DMS153 treated with DMSO at 0.1 percent for 48 hours (cell line): ENCODE results near the gene CCDC18.
A peak's percentile ranks its signal among the peaks of the same experiment; 100 is the strongest.
"Not testable (repeated sequence)": the region's sequence is repeated elsewhere in the genome, so short reads cannot be mapped to it uniquely, and the experiment has no call there.

Source experiments
- DNase-seq: peaks from one replicate; lab custom pipeline; 2025; ENCODE audit not compliant: unreplicated experiment; lab: John Stamatoyannopoulos, UW

The CCDC18 gene

DNA sequence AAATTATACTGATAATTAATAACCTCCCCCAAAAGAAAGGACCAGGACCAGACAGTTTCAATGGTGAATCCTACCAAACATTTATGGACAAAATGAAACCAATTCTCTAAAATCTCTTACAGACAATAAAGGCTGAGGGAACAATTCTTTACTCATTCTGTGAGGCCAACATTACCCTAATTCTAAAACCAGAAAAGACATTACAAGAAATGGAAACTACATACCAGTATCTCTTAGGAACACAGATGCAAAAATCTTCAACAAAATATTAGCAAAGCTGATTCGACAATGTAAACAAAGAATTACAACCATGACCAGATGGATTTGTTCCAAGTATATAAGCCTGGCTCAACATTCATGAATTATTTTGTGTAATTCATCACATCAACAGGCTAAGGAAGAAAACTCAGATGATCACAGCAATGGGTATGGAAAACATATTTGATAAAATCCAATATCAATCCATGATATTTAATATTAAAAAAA is 8.9 kb upstream of the CCDC18 start:
- DNase-seq = no peak

DNA sequence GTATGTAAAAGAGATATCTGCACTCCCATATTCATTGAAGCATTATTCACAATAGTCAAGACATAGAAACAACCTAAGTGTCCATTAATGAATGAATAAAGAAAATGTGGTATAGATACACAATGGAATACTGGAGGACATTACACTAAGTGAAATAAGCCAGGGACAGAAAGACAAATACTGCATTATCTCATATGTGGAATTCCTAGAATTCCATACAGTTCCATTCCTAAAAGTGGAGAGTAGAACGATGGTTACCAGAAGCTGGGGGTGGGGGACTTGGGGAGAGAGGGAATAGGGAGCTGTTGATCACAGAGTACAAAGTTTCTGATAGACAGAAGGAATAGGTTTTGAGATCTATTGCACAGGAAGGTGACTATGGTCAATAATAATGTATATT is 7.7 kb upstream of the CCDC18 start:
- DNase-seq = no peak

DNA sequence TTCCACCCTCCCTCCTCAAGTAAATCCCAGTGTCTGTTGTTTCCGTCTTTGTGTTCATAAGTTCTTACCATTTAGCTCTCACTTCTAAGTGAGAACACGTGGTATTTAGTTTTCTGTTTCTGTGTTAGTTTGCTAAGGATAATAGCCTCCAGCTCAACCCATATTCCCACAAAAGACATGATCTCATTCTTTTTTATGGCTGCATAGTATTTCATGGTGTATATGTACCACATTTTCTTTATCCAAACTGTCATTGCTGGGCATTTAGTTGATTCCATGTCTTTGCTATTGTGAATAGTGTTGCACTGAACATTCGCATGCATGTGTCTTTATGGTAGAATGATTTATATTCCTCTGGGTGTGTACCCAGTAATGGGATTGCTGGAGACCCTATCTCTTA is 5.9 kb upstream of the CCDC18 start:
- not testable (repeated sequence) for DNase-seq

DNA sequence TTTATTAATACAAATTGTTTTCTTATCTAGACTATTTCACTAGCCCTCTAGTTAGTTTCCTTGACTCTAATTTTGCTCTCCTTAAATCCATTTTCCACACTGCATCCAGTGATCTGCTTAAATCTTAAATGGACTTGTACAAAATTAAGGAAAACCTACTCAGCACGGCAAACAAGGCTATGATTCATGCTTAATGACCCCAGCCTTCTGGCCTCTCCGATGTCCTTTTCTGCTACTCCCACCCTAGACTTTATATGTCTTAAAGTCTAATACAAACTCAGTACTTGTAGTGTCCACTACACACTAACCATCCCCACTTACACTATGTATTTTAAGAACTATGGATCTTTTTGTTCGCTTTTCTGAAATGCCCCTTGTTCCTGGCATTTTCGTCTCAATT is 2.5 kb upstream of the CCDC18 start:
- DNase-seq = no peak

DNA sequence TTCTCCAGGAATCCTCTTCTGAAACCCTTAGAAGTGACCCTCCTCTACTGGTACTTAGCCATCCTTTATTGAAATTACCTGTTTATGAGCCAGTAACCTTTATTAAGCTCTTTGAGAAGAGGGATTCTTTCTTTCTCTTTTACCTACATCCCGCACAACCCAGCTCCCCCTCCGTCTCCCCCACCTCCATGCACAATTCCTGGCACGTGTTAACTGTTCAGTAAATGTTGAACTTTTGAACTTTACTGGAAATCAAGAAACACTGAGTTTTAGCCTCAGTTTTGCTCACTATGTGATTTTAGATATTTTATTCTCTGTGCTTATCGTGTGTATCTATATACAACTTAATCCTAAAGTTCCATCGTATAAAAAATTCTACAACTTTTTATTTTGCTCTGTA is 2.1 kb upstream of the CCDC18 start:
- no peak for DNase-seq

DNA sequence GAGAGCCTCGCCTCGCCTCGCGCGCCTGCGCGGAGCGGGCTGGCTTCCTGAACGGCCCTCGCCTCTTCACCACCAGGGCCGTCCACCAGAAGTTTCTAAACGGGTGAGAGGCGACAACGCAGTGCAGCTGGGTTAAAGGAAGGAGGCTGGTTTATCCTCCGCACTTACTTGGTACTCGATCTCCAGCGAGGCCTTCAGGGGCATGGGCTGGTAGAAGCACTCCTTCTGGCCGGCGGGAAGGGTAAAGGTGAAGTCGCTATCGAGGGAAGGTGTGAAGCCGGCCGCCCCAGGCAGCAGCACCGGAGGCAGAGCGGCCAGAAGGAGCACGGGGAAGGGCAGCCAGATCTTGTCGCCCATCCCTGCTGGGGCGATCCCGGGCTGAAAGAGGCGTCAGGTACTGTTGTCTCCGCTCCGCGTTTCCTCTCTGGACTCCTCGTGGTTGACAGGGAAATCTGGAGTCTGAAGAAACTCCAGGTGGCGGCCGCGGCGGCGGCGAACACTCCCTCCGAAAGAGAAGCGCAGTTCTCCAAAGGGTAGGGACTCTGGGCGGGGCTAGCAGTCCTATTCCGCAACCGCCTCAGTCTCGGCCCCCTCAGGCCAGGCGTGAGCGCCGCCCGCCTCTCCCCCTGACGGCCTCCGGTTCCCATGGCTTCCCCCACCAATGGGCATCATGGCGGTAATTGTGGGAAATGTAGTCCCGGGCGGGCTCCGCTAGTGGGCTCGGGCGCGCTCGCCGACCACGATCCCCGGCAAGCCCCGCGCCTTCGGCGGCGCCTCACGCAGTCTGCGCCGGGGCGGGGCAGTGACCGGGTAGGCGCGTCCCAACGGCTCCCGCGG is 420 bp upstream of the CCDC18 start, which contains the start of gene TMED5:
TMED5 (minus strand) TSS at position 528 of the 837 bp plus-strand sequence; CDS start at position 357, 171 bp downstream.
- DNase-seq = peak; percentile 94

DNA sequence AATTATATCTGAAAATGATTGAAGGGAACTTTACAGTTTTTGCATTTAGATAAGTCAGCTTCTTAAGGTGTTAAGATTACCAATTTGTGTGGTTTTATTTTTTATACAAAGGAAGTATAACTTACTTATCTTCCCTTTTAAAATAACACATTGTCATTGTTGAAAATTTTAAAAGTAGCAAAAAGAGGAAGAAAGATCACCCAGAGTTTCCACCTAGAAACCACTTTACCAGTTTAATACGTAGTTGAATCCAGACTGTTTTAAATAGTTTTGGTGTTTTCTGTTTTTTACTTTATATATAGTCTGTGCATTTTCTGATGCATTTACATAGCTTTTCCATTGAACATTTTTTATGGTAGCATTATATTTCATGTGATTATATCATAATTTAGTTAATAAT is 6.1 kb downstream of the CCDC18 start:
- DNase-seq = no peak

DNA sequence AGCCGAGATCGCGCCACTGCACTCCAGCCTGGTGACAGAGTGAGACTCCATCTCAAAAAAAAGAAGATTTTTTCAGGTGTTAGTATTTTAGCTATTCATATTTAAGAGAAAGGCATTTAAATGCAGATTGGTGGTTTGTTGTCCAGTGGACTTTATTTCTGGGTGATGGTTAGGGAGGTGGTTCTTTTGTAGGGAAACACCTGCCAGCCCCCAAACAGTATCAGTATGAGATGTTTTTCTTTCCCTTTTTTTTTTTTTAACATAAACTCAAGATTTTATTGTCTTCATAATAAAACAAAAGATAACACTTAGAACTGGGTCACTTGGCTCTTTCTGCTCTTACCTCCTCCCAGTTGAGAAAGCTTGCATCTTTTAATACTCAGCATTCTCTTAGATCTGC is 9.9 kb downstream of the CCDC18 start:
- no peak for DNase-seq

DNA sequence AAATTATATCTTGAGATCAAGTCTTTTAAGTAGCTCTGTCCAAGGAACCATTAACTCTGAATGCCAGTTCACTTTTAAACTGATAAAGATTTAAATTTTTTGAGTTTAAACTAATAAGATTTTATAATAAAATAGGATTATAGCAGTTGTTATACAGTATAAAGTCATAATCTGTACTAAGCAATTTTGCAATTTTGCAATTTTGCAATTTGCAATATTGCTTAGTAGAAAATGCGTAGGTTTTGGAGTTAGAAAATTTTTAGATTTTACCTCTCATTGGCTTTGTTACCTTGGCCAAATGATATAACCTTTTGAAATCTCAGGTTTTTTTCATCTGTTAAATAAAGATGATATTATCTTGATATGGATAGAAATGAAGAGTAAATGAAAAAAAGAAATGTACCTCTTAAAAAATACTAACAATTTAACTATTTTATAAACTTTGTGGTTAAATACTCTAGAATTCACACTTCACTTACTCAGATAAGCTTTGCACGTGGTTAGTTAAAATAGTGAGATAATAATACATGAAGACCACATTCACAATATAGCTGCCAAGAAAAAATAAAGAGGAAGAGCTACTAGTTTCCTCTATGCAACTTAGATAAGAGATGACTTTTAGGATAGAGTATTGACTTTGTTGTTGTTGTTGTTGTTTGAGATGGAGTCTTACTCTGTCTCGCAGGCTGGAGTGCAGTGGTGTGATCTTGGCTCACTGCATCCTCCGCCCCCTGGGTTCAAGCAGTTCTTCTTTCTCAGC is 13.9 kb downstream of the CCDC18 start:
- no peak for DNase-seq

DNA sequence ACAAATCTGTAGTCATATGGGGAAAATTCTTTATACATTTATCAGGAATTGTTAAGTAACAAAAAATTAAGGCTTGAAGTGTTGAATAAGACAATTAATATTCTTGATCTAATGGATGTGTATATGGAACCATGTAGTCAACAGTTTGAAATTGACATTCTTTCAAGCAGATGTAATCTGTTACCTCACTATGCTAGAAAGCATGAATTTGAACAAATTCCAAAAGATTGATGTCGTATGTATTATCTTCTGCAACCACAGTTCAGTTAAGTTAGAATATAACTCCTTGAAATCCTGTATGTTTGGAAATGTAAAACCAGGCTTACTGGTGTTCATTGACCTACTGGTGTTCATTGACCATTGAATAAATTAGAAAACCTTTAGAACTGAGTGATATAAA is 16.1 kb downstream of the CCDC18 start:
- DNase-seq = no peak

DNA sequence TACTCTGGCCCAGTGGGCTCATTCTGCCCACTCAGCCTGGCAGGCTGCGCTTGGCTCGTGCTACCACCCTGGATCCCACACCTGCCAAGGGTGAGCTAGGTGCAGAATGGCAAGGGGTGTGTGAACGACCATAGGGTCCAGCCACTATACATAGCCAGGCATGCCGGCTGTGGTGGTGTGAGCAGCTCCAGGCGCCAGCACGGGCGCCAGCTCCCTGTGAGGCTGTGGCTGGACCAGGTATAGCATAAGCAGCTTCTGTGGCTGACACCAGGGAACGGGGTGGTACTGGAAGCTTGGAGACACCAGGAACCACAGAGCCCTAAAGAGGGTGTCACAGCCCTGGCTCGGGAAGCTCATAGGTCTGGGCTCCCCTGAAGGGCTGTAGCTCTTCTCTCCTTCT is 18.6 kb downstream of the CCDC18 start:
- DNase-seq = no peak

DNA sequence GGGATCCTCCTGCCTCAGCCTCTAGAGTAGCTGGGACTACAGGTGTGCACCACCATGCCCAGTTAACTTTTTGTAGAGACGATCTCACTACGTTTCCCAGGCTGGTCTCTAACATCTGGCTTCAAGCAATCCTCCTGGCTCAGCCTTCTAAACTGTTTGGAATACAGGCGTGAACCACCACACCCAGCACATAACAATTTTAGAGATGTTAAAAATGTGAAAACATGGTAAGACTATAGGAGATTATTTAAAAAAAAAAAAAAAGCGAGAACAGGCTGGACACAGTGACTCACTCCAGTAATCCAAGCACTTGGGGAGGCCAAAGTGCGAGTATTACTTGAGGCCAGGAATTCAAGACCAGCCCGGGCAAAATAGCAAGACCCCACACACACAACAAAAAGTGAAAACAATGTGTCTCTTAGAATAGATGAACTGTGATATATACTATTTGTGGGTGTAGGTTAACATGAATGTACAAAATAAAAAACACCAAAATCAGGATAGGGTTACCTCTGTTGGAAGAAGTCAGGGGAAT is 19.6 kb downstream of the CCDC18 start:
- no peak for DNase-seq

DNA sequence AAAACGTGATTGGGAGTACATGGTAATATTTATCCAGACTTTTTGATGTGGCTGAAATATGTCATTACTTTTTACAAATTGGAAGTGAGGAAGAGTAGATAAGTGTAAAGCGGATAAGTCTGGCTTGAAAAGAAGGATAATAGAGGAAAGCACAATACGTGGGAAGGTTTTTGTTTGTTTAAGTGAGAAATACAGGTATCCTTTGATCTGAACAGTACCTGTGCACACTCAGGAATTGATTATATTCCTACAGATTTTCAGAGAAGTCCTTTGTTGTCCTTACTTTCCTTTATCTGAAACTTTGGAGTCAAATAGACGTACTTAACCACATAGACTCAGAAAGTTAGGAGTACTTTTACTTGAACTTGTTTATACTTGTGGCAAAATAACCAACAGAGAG is 20.2 kb downstream of the CCDC18 start:
- DNase-seq = no peak

DNA sequence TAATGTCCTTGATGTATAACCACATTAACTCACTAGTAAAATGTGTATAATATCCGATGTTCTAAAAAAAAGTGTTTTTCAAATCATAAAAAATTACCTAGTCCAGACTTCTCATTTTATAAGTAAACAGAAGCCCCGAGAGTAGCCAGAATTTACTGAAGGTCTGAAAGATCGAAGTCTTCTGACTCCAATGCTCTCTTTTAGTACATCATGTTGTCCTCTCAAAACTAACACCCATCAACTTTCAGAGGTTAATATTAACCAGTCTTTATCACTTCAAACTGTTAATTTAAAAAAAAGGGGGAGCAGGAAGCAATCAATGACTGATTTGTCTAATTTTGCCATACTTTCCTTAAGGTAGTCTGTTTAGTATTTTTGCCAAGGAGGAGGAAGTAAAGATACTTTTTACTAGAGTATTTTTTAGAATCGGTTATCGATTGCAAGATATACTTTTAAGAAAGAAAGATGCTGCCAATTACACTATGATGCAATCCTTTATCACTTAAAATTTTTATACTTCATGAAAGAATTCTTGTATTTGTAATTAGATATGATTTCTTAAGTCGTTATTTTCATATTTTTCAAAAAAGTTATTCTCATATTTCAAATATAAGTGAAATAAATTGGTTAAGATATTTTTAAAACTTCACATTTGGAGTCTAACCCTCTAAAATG is 25.5 kb downstream of the CCDC18 start:
- no peak for DNase-seq

DNA sequence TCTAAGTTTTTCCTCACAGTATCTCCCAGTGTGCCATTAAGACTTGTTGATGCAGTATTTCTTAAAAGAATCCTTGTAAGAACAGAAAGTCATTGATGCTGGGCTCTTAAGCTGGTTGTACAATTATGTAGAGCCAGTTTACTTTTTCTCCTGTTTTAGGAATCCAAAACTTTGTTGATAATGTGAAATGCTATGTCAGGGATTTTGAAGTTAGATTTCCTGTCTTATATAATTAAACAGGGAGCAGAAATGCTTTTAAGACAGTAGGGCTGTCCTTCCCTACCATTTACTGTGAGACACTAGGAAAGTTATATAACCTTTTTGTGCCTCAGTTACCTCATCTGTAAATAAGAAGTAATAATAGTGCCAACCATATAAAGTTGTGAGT is 26.0 kb downstream of the CCDC18 start:
- DNase-seq = no peak

DNA sequence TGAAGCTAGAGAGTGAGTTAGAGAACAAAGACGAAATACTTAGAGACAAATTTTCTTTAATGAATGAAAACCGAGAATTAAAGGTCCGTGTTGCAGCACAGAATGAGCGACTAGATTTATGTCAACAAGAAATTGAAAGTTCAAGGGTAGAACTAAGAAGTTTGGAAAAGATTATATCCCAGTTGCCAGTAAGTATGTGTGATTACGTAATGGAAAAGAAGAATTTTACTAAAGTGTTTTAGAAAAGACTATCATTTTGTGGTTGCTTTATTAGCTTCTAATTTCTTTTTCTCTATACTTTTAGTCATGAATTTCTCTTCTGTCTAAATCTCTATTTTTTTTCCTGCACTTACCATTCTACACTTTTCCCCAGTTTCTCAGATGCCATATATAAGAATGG is 26.7 kb downstream of the CCDC18 start:
- no peak for DNase-seq

DNA sequence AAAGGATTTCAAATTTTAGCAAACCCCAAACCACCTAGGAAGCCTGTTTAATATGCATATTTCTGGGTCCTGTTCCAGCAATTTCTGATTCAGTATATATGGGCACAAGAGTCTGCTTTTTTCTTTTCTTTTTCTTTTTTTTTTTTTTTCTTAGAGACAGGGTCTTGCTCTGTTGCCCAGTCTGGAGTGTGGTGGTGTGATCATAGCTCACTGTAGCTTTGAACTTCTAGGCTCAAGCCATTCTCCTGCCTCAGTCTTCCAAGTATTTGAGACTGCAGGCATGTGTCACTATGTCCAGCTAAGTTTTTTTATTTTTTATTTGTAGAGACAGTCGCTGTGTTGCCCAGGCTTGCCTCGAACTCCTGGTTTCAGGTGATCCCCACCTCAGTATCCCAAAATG is 34.8 kb downstream of the CCDC18 start:
- DNase-seq = no peak

DNA sequence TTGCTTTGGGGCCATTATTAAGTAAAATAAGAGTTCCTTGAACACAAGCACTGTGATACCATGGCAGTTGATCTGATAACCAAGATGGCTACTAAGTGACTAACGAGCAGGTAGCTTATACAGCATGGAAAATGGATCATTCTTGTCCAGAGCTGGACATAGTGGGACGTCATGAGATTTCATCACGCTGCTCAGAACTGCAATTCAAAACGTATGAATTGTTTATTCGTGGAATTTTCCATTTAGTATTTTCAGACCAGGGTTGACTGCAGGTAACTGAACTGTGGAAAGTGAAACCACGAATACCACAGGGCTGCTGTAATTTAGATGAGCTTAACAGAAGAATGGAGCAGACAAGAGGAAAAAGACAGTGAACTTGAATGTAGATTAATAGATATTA is 38.9 kb downstream of the CCDC18 start:
- no peak for DNase-seq

DNA sequence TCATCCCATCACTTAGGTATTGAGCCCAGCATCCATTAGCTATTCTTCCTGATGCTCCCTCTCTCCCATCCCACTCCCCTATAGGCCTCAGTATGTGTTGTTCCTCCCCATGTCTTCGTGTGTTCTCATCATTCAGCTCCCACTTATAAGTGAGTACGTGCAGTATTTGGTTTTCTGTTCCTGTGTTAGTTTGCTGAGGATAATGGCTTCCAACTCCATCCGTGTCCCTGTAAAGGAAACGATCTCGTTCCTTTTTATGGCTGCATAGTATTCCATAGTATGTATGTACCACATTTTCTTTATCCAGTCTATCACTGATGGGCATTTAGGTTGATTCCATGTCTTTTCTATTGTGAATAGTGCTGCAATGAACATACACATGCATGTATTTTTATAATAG is 40.2 kb downstream of the CCDC18 start:
- DNase-seq = not testable (repeated sequence)

DNA sequence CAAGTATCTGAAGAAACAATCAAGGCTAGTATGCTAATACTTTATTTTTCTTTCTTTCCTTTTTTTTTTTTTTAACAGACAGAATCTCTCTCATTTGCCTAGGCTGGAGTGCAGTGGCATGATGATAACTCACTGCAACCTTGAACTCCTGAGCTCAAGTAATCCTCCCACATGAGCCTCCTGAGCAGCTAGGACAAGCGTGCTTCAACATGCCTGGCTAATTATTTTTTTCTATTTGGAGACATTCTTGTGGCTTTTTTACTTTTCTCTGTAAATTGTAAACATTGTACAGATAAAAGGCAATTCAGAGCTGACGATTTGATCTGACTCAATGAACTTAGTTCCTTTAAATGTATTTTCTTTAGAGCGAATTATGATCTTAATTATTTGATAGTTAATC is 41.4 kb downstream of the CCDC18 start:
- no peak for DNase-seq

DNA sequence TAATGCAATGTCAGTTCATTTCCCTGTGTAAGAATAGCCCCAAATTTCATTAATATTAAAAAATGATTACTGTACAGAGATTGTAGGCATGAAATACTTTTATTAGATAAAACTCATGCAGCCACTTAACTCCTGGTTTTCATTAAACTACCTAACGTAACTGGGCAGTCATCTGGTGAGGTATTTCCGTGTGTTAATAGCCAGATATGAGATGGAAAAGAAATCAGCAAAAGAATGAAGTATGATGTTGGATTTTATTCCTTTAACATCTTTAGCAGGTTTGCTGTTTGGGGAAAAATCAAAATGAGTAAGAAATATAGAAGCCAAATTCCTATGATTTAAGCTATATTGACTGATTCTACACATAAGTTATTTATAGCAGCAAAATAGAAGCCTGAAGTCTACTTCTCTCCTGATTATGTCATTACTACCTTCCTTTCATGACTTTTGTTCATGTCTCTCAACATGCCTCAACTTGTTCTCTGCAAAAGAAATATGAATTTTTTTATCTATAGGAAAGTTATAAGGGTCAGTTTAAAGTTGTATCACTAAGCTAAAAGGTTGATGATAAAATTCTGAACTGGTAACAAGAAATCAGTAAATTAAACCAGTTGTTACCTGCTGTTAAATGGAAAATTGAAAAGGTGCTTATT is 42.6 kb downstream of the CCDC18 start:
- no peak for DNase-seq
